GM12878 (cell line): ENCODE measurements around the gene MLLT3. TPM values are rescaled to one million over a fixed set of nuclear protein-coding genes. Genes with fewer than 3 reads are reported as not detected.

Source experiments
- ATAC-seq: fragments of 200-7000 bp; cut with Tn5 transposase; 3 replicates; pipeline ENCODE4 v1.9.1; 2020; ENCODE audit warnings: mild to moderate bottlenecking, moderate library complexity
- BruUV-seq: library from RNA; stranded (reverse); fragments of 400-500 nt; replicated peaks from 2 replicates; lab custom pipeline; 2021; lab: Mats Ljungman, UMichigan
- CTCF ChIA-PET: fragments of 300-600 bp; sonication (Branson Sonifier 250); formaldehyde crosslinking; extraction: SDS; loops from one replicate; lab custom pipeline; 2021; ENCODE audit warnings: inconsistent platforms; lab: Yijun Ruan, JAX
- POLR2A ChIA-PET: fragments of 350-600 bp; formaldehyde crosslinking; extraction: SDS; loops from one replicate; lab custom pipeline; 2021; ENCODE audit warnings: inconsistent platforms; lab: Charles Lee
- RAD21 ChIA-PET: fragments of 300-600 bp; sonication (Branson Sonifier 250); formaldehyde crosslinking; loops from one replicate; lab custom pipeline; 2023; ENCODE audit warnings: antibody characterized with exemption; ENCODE audit not compliant: unreplicated experiment; lab: Charles Lee
- SMC1A ChIA-PET: fragments of 300-600 bp; sonication (Branson Sonifier 250); formaldehyde crosslinking; loops from one replicate; lab custom pipeline; 2023; ENCODE audit not compliant: unreplicated experiment, uncharacterized antibody; lab: Charles Lee
- DNase-seq: peaks from one replicate; pipeline ENCODE4 v3.0.0-alpha.2; 2011; ENCODE audit warnings: low read depth, low spot score
- FAIRE-seq: peaks from 3 replicates; lab custom pipeline; 2011; peaks lifted over from hg19 to GRCh38; lab: Jason Lieb, UNC
- H2AFZ ChIP-seq: 2 replicates; pipeline ENCODE4 v1.6.0; 2011; ENCODE audit warnings: low read depth, low read length, control low read depth; ENCODE audit not compliant: control insufficient read depth
- H3K27ac ChIP-seq: 2 replicates; pipeline ENCODE4 v1.5.1; 2011; ENCODE audit warnings: control low read depth; ENCODE audit not compliant: control insufficient read depth, insufficient read depth
- H3K27me3 ChIP-seq, 2 experiments: replicated peaks in 1 of 2; 2 replicates each; pipeline versions ENCODE4 v1.6.0 to v1.6.1; 2011; ENCODE audit warnings: low read length in 1 of 2; ENCODE audit not compliant: control insufficient read depth in 2 of 2, insufficient read depth in 2 of 2
- H3K36me3 ChIP-seq, 2 experiments: 2 replicates each; pipeline ENCODE4 v1.5.1; 2011; ENCODE audit warnings: low read length in 1 of 2; ENCODE audit not compliant: control insufficient read depth in 2 of 2, insufficient read depth in 2 of 2
- H3K4me1 ChIP-seq: 2 replicates; pipeline ENCODE4 v1.6.1; 2011; ENCODE audit warnings: mild to moderate bottlenecking, low read length, moderate library complexity, mixed read lengths; ENCODE audit not compliant: control insufficient read depth, insufficient read depth
- H3K4me2 ChIP-seq: 2 replicates; pipeline ENCODE4 v1.6.0; 2011; ENCODE audit warnings: control low read depth; ENCODE audit not compliant: control insufficient read depth, insufficient read depth
- H3K4me3 ChIP-seq: fragments of 200-600 bp; sonication (generic); 2 replicates; pipeline ENCODE4 v1.5.1; 2016
- H3K79me2 ChIP-seq: 2 replicates; pipeline ENCODE4 v1.6.0; 2011; ENCODE audit warnings: low read length; ENCODE audit not compliant: control insufficient read depth, insufficient read depth
- H3K9ac ChIP-seq: 2 replicates; pipeline ENCODE4 v1.8.0; 2011; ENCODE audit warnings: low read length, control low read depth, mixed read lengths; ENCODE audit not compliant: control insufficient read depth, insufficient read depth
- H3K9me3 ChIP-seq: replicated peaks from 3 replicates; pipeline ENCODE4 v1.5.1; 2011; ENCODE audit warnings: mild to moderate bottlenecking, low read length; ENCODE audit not compliant: control insufficient read depth, insufficient read depth
- H4K20me1 ChIP-seq: 2 replicates; pipeline ENCODE4 v1.6.0; 2011; ENCODE audit not compliant: control insufficient read depth, insufficient read depth
- BHLHE40 ChIP-seq, 2 experiments: fragments of 450-650 bp in 1 of 2; IDR thresholded peaks; 2 replicates each; pipeline ENCODE4 v1.6.1; 2011 to 2017; ENCODE audit warnings: low read depth in 2 of 2, borderline replicate concordance in 1 of 2, improper control_type of control experiment in 1 of 2, low read length in 1 of 2, mild to moderate bottlenecking in 1 of 2
- CBFB ChIP-seq: IDR thresholded peaks from 2 replicates; pipeline ENCODE4 v1.6.1; 2016; ENCODE audit warnings: antibody characterized with exemption, low read depth
- CREB1 ChIP-seq: IDR thresholded peaks from 2 replicates; pipeline ENCODE4 v1.6.1; 2012; ENCODE audit warnings: low read depth, mild to moderate bottlenecking, inconsistent platforms
- EGR1 ChIP-seq, 2 experiments: IDR thresholded peaks; 1 replicate in 1 of 2; 2 replicates in 1 of 2; pipeline ENCODE4 v1.6.1; 2011 to 2012; ENCODE audit warnings: low read depth in 2 of 2, low read length in 2 of 2, borderline replicate concordance in 1 of 2, mild to moderate bottlenecking in 1 of 2, moderate library complexity in 1 of 2
- NFXL1 ChIP-seq: fragments of 450-650 bp; IDR thresholded peaks from 2 replicates; pipeline ENCODE4 v1.6.1; 2017; ENCODE audit warnings: antibody characterized with exemption, mild to moderate bottlenecking, borderline replicate concordance
- POLR2AphosphoS2 ChIP-seq: IDR thresholded peaks from 2 replicates; pipeline ENCODE4 v1.6.1; 2011; ENCODE audit warnings: low read depth, mild to moderate bottlenecking, low read length, improper control_type of control experiment, moderate library complexity
- POU2F2 ChIP-seq: IDR thresholded peaks from 3 replicates; pipeline ENCODE4 v1.6.1; 2011; ENCODE audit warnings: low read depth, mild to moderate bottlenecking, low read length, borderline replicate concordance
- RELA ChIP-seq: fragments of 450-650 bp; IDR thresholded peaks from 2 replicates; pipeline ENCODE4 v1.8.0; 2014; ENCODE audit warnings: borderline replicate concordance; ENCODE audit not compliant: partially characterized antibody
- STAT3 ChIP-seq: IDR thresholded peaks from 2 replicates; pipeline ENCODE4 v1.6.1; 2011; ENCODE audit warnings: low read depth, low read length, improper control_type of control experiment
- WGBS: methylation state at CpG from one replicate; pipeline ENCODE4 v1.1.6; 2016; ENCODE audit warnings: low lambda C conversion rate; ENCODE audit not compliant: insufficient replicate concordance, insufficient coverage; ENCODE audit errors: missing lambda C conversion rate; 5-methylcytosine and 5-hydroxymethylcytosine counted together
- in situ Hi-C: fragments of 300-500 bp; cut with MboI; formaldehyde crosslinking; loops from 9 replicates; pipeline ENCODE4 v1.14.3; 2018; ENCODE audit warnings: mixed read lengths
- intact Hi-C: fragments of 100-400 bp; cut with micrococcal nuclease; formaldehyde crosslinking; loops from one replicate; pipeline ENCODE4 v1.14.2; 2022; ENCODE audit not compliant: unreplicated experiment
- polyA plus RNA-seq, 11 experiments: library from polyadenylated mRNA; depleted of rRNA in 4 of 11; unstranded in 6 of 11; stranded (reverse) in 5 of 11; fragments of >200 nt; fragmentation: Nextera tagmentation in 4 of 11; fragmentation: Illumina TruSeq in 1 of 11; extraction: Ambion mirVana in 4 of 11; extraction: Trizol in 1 of 11; gene quantifications; 1 replicate in 1 of 11; 2 replicates in 10 of 11; pipeline versions ENCODE4 v1.2.1 to v1.2.3, GENCODE V29; 2011 to 2016; ENCODE audit warnings: inconsistent platforms in 2 of 11, missing spikeins in 2 of 11, low read depth in 1 of 11
- total RNA-seq, 4 experiments: library from RNA; depleted of rRNA in 3 of 4; stranded (reverse); fragments of >200 nt in 3 of 4; fragmentation: Illumina TruSeq in 1 of 4; extraction: Trizol in 1 of 4; gene quantifications; 2 replicates each; pipeline versions ENCODE4 v1.2.1 to v1.2.3, GENCODE V29; 2013 to 2021
- TF ChIP-seq, protein P1 (sequence below): fragments of 450-650 bp; IDR thresholded peaks from 2 replicates; pipeline ENCODE4 v1.6.1; 2017; ENCODE audit warnings: low read depth, mild to moderate bottlenecking, moderate library complexity
- TF ChIP-seq, protein P2 (sequence below): fragments of 450-650 bp; IDR thresholded peaks from 2 replicates; pipeline ENCODE4 v1.6.1; 2017; ENCODE audit warnings: mild to moderate bottlenecking, moderate library complexity
- TF ChIP-seq, protein P3 (sequence below): IDR thresholded peaks from 2 replicates; pipeline ENCODE4 v1.6.1; 2012; ENCODE audit warnings: low read depth, low read length, improper control_type of control experiment

MLLT3 gene
- total and polyA plus RNA-seq, 10 of the 15 experiments (the other 5 are each of a cell fraction or from before 2014, with no cell fraction given): 17.7 to 72.3 (median 35.6) TPM

DNA sequence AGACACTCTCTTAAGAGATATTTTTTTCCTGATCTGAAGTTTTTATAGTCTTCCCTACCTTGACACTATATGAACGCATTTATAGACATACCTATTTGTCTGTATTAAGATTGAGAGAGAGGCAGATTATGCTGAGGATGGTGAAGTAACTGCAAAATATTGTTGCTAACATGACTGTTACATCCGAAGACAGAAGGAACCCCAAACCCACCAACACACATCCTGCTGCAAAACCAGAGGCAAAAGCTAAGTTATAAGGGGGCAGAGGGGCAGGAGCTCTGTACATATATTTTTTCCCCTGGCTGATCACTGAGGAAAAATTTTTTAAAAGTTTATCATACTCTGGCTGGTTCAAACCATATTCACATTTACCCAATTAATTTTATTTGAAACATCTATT lies 279.0 kb downstream of the MLLT3 start:
- no peak overlapping the region for H3K4me3 ChIP-seq
- intact Hi-C loops: no loop called here
- in situ Hi-C loops: no loop called here
- no peak overlapping the region for H3K4me2 ChIP-seq
- ChIA-PET RAD21 (no interaction called here), SMC1A (interaction anchor here (1.1 to 1.7 kb wide), 4 partner anchors 9 to 598 kb away, joined by 4 to 6 read pairs (median 4); no protein-coding TSS in a partner anchor), CTCF (interaction anchor here (0.8 to 2.0 kb wide), 3 partner anchors 10 to 12 kb away, joined by 4 to 6 read pairs (median 4); no protein-coding TSS in a partner anchor)
- no TSS peak for BruUV-seq
- H3K79me2 ChIP-seq: no peaks in the 10 kb centered on the region
- WGBS: 59% methylated on average over 2 of the region's 2 CpGs
- TF ChIP-seq, protein P1, sequence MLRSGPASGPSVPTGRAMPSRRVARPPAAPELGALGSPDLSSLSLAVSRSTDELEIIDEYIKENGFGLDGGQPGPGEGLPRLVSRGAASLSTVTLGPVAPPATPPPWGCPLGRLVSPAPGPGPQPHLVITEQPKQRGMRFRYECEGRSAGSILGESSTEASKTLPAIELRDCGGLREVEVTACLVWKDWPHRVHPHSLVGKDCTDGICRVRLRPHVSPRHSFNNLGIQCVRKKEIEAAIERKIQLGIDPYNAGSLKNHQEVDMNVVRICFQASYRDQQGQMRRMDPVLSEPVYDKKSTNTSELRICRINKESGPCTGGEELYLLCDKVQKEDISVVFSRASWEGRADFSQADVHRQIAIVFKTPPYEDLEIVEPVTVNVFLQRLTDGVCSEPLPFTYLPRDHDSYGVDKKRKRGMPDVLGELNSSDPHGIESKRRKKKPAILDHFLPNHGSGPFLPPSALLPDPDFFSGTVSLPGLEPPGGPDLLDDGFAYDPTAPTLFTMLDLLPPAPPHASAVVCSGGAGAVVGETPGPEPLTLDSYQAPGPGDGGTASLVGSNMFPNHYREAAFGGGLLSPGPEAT: no peak
- TF ChIP-seq BHLHE40 (IDR thresholded peaks at IDR 0.05; ENCODE audit: borderline replicate concordance in 1 of 2, low read depth in 2 of 2, low read length in 1 of 2): no peak
- no peak for TF ChIP-seq RELA
- TF ChIP-seq, all 136 proteins: peak for 0
- Histone ChIP-seq H3K9ac (no peak overlapping the region), H3K27me3 (no peaks in the 10 kb centered on the region), H4K20me1 (no peaks in the 10 kb centered on the region), H3K27ac (no peak overlapping the region), H3K9me3 (no peaks in the 10 kb centered on the region), H2AFZ (no peak overlapping the region), H3K36me3 (peaks cover 4 to 13% of the 10 kb centered on the region in 2 experiments), H3K4me1 (no peaks in the 10 kb centered on the region)
- POLR2A ChIA-PET: no interaction called here
- no peak for FAIRE-seq
- no peak for DNase-seq
- ATAC-seq: no peak

DNA sequence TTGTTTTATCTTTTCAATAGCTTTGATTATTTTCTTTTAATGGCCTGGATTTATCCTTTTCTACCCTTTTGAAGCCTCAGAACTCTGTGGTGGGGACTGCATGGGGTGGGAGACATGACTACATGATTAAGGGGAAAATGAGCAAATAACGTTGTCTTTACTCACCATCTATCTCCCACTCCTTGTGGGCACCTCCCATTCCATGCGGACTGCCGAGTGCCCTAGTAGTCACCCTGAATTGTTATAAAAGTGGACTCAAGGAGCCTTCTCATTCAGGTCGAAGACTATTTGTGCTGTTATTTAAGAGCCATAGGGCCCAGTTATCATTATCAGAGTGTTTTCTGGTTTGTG lies 281.8 kb downstream of the MLLT3 start:
- Histone ChIP-seq H3K9ac (no peak overlapping the region), H3K79me2 (no peaks in the 10 kb centered on the region), H2AFZ (no peak overlapping the region), H4K20me1 (no peaks in the 10 kb centered on the region), H3K4me2 (no peak overlapping the region), H3K4me3 (no peak overlapping the region), H3K9me3 (no peaks in the 10 kb centered on the region), H3K36me3 (peaks cover 0 to under 1% of the 10 kb centered on the region in 2 experiments; a peak in 1 of 4 replicates), H3K27ac (no peak overlapping the region), H3K4me1 (no peaks in the 10 kb centered on the region), H3K27me3 (no peaks in the 10 kb centered on the region)
- in situ Hi-C loops (no loop called here), intact Hi-C loops (no loop called here)
- POLR2A ChIA-PET: no interaction called here
- FAIRE-seq (no peak), ATAC-seq (no peak), DNase-seq (no peak)
- no TSS peak for BruUV-seq
- RAD21 ChIA-PET: no interaction called here
- CTCF ChIA-PET: no interaction called here
- SMC1A ChIA-PET: no interaction called here
- WGBS: 48% methylated on average over 4 of the region's 4 CpGs
- TF ChIP-seq EGR1 (IDR thresholded peaks at IDR 0.05; ENCODE audit: borderline replicate concordance in 1 of 2, low read depth in 2 of 2, low read length in 2 of 2): no peak
- no peak for TF ChIP-seq POU2F2
- TF ChIP-seq POLR2AphosphoS2: no peak
- TF ChIP-seq CREB1: no peak
- TF ChIP-seq, protein P2, sequence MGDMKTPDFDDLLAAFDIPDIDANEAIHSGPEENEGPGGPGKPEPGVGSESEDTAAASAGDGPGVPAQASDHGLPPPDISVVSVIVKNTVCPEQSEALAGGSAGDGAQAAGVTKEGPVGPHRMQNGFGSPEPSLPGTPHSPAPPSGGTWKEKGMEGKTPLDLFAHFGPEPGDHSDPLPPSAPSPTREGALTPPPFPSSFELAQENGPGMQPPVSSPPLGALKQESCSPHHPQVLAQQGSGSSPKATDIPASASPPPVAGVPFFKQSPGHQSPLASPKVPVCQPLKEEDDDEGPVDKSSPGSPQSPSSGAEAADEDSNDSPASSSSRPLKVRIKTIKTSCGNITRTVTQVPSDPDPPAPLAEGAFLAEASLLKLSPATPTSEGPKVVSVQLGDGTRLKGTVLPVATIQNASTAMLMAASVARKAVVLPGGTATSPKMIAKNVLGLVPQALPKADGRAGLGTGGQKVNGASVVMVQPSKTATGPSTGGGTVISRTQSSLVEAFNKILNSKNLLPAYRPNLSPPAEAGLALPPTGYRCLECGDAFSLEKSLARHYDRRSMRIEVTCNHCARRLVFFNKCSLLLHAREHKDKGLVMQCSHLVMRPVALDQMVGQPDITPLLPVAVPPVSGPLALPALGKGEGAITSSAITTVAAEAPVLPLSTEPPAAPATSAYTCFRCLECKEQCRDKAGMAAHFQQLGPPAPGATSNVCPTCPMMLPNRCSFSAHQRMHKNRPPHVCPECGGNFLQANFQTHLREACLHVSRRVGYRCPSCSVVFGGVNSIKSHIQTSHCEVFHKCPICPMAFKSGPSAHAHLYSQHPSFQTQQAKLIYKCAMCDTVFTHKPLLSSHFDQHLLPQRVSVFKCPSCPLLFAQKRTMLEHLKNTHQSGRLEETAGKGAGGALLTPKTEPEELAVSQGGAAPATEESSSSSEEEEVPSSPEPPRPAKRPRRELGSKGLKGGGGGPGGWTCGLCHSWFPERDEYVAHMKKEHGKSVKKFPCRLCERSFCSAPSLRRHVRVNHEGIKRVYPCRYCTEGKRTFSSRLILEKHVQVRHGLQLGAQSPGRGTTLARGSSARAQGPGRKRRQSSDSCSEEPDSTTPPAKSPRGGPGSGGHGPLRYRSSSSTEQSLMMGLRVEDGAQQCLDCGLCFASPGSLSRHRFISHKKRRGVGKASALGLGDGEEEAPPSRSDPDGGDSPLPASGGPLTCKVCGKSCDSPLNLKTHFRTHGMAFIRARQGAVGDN: no peak
- no peak for TF ChIP-seq STAT3
- TF ChIP-seq NFXL1: no peak
- TF ChIP-seq, protein P3, sequence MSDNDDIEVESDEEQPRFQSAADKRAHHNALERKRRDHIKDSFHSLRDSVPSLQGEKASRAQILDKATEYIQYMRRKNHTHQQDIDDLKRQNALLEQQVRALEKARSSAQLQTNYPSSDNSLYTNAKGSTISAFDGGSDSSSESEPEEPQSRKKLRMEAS: no peak
- TF ChIP-seq CBFB: no peak
